HuH-7 (cell line): ENCODE measurements around the gene LEPROT.
"Not testable (repeated sequence)": the region's sequence is repeated elsewhere in the genome, so short reads cannot be mapped to it uniquely, and the experiment has no call there.

Experiments
- DNase-seq: peaks from one replicate; pipeline ENCODE4 v3.0.0; 2011; ENCODE audit warnings: low spot score

LEPROT gene

GRCh38 chr1:65420590-65421350 is at the start of gene LEPROT, which contains the start of gene LEPR:
Gene LEPROT, plus strand, starts transcription at chr1:65420668. Its CDS starts 57 bp downstream, at chr1:65420725.
Gene LEPR, plus strand, starts transcription at chr1:65420668. Its CDS starts 144,898 bp downstream, at chr1:65565566.
- DNase-seq, result peak; percentile 76

GRCh38 chr1:65371544-65371943 is 48.9 kb upstream of the LEPROT start:
- DNase-seq, result no peak

GRCh38 chr1:65372557-65372956 is 47.9 kb upstream of the LEPROT start:
- no peak for DNase-seq

GRCh38 chr1:65377496-65378246 is 42.8 kb upstream of the LEPROT start:
- DNase-seq, result no peak

- DNase-seq, result no peak
Measured at GRCh38 chr1:65378247-65378946, 42.1 kb upstream of the LEPROT start.

- DNase-seq, result not testable (repeated sequence)
Measured at GRCh38 chr1:65384426-65384825, 36.0 kb upstream of the LEPROT start.

GRCh38 chr1:65386439-65386838 is 34.0 kb upstream of the LEPROT start:
- no peak for DNase-seq

- DNase-seq, result no peak
Measured at GRCh38 chr1:65387821-65388220, 32.6 kb upstream of the LEPROT start.

- no peak for DNase-seq
Measured at GRCh38 chr1:65388908-65389695, 31.4 kb upstream of the LEPROT start.

GRCh38 chr1:65392497-65392896 is 28.0 kb upstream of the LEPROT start:
- DNase-seq, result no peak

- DNase-seq, result no peak
Measured at GRCh38 chr1:65393347-65393746, 27.1 kb upstream of the LEPROT start.

GRCh38 chr1:65393928-65394327 is 26.5 kb upstream of the LEPROT start:
- DNase-seq, result no peak

GRCh38 chr1:65395887-65396612 is 24.4 kb upstream of the LEPROT start:
- no peak for DNase-seq

GRCh38 chr1:65398083-65398482 is 22.4 kb upstream of the LEPROT start:
- DNase-seq, result no peak

GRCh38 chr1:65399003-65399402 is 21.5 kb upstream of the LEPROT start:
- DNase-seq, result no peak

GRCh38 chr1:65401612-65402011 is 18.9 kb upstream of the LEPROT start:
- no peak for DNase-seq

GRCh38 chr1:65404941-65405340 is 15.5 kb upstream of the LEPROT start:
- no peak for DNase-seq

GRCh38 chr1:65407877-65408276 is 12.6 kb upstream of the LEPROT start:
- DNase-seq, result peak; percentile 5

- no peak for DNase-seq
Measured at GRCh38 chr1:65409314-65409713, 11.2 kb upstream of the LEPROT start.

- DNase-seq, result no peak
Measured at GRCh38 chr1:65409816-65410326, 10.6 kb upstream of the LEPROT start.
